Neural cell (in vitro differentiated cells): ENCODE results near the gene OR51E1. TPM values are rescaled to one million over a fixed set of nuclear protein-coding genes. Genes with fewer than 3 reads are reported as not detected.

Experiments used
- H2AFZ ChIP-seq: fragments of 200-600, 300-800 bp; sonication (generic), shearing (Covaris generic); 2 replicates; pipeline ENCODE4 v1.6.0; 2014; ENCODE audit warnings: low read depth, mild to moderate bottlenecking, antibody characterized with exemption, low read length, moderate library complexity
- H3F3A ChIP-seq: fragments of 200-600 bp; shearing (Covaris generic); 2 replicates; pipeline ENCODE4 v1.6.1; 2016; ENCODE audit warnings: mild to moderate bottlenecking, moderate library complexity, mixed read lengths, antibody characterized with exemption, low read length; ENCODE audit not compliant: insufficient read depth, poor library complexity, severe bottlenecking
- H3K27ac ChIP-seq: fragments of 200-600, 300-800 bp; sonication (generic), shearing (Covaris generic); 2 replicates; pipeline ENCODE4 v1.5.1; 2014; ENCODE audit warnings: mild to moderate bottlenecking, low read length, moderate library complexity
- H3K27me3 ChIP-seq: fragments of 300-800, 200-600 bp; sonication (generic), shearing (Covaris generic); 2 replicates; pipeline ENCODE4 v1.6.0; 2014; ENCODE audit warnings: mild to moderate bottlenecking, low read depth, low read length, moderate library complexity; ENCODE audit not compliant: insufficient read depth
- H3K36me3 ChIP-seq: fragments of 300-800, 200-600 bp; sonication (generic), shearing (Covaris generic); 2 replicates; pipeline ENCODE4 v1.5.1; 2014; ENCODE audit warnings: mild to moderate bottlenecking, antibody characterized with exemption, low read length, moderate library complexity; ENCODE audit not compliant: insufficient read depth
- H3K4me2 ChIP-seq: fragments of 300-800, 200-600 bp; sonication (generic), shearing (Covaris generic); 2 replicates; pipeline ENCODE4 v1.6.0; 2014; ENCODE audit warnings: mild to moderate bottlenecking, low read length
- H3K4me3 ChIP-seq: fragments of 300-800, 200-600 bp; sonication (generic), shearing (Covaris generic); 2 replicates; pipeline ENCODE4 v1.5.1; 2014; ENCODE audit warnings: mild to moderate bottlenecking, low read length, moderate library complexity
- H3K79me2 ChIP-seq: fragments of 200-600 bp; shearing (Covaris generic); replicated peaks from 2 replicates; pipeline ENCODE4 v1.6.0; 2014; ENCODE audit warnings: mild to moderate bottlenecking, low read length, moderate library complexity; ENCODE audit not compliant: insufficient read depth
- H3K9ac ChIP-seq: fragments of 300-800, 200-600 bp; sonication (generic), shearing (Covaris generic); 2 replicates; pipeline ENCODE4 v1.6.1; 2016; ENCODE audit warnings: mild to moderate bottlenecking, low read length, mixed read lengths
- H3K9me2 ChIP-seq: fragments of 200-600 bp; shearing (Covaris generic); 2 replicates; pipeline ENCODE4 v1.6.1; 2016; ENCODE audit warnings: mild to moderate bottlenecking, low read length, mixed read lengths; ENCODE audit not compliant: insufficient read depth
- H3K9me3 ChIP-seq: fragments of 200-600, 300-800 bp; sonication (generic), shearing (Covaris generic); 2 replicates; pipeline ENCODE4 v1.6.1; 2016; ENCODE audit warnings: mild to moderate bottlenecking, mixed run types, low read length, moderate library complexity, mixed read lengths
- H4K20me1 ChIP-seq: fragments of 200-600 bp; shearing (Covaris generic); 2 replicates; pipeline ENCODE4 v1.6.1; 2016; ENCODE audit warnings: mild to moderate bottlenecking, mixed run types; ENCODE audit not compliant: insufficient read depth
- EP300 ChIP-seq: fragments of 450-650 bp; conservative IDR thresholded peaks from 2 replicates; pipeline ENCODE4 v1.6.1; 2014; ENCODE audit warnings: antibody characterized with exemption, mild to moderate bottlenecking, moderate library complexity; ENCODE audit not compliant: poor library complexity, severe bottlenecking
- EZH2 ChIP-seq: fragments of 200-600, 300-800 bp; shearing (Covaris generic), sonication (generic); IDR thresholded peaks from 2 replicates; pipeline ENCODE4 v1.6.1; 2014; ENCODE audit warnings: antibody characterized with exemption, low read length, borderline replicate concordance, mild to moderate bottlenecking; ENCODE audit not compliant: insufficient read depth, poor library complexity, severe bottlenecking
- MXI1 ChIP-seq: fragments of 450-650 bp; conservative IDR thresholded peaks from 2 replicates; pipeline ENCODE4 v1.6.1; 2014; ENCODE audit warnings: antibody characterized with exemption, mild to moderate bottlenecking; ENCODE audit not compliant: poor library complexity, severe bottlenecking
- POLR2AphosphoS5 ChIP-seq: IDR thresholded peaks from 2 replicates; pipeline ENCODE4 v1.6.1; 2012
- RAD21 ChIP-seq: fragments of 450-650 bp; conservative IDR thresholded peaks from 2 replicates; pipeline ENCODE4 v1.6.1; 2014; ENCODE audit warnings: antibody characterized with exemption, mild to moderate bottlenecking, moderate library complexity
- SMC3 ChIP-seq: fragments of 450-650 bp; conservative IDR thresholded peaks from 2 replicates; pipeline ENCODE4 v1.6.1; 2014; ENCODE audit warnings: antibody characterized with exemption, mild to moderate bottlenecking, moderate library complexity; ENCODE audit not compliant: poor library complexity
- TAF1 ChIP-seq: IDR thresholded peaks from 2 replicates; pipeline ENCODE4 v1.6.1; 2012; ENCODE audit warnings: low read depth
- polyA plus RNA-seq: library from polyadenylated mRNA; depleted of rRNA; stranded (reverse); fragments of >200 nt; gene quantifications from 2 replicates; pipeline ENCODE4 v1.2.3, GENCODE V29; 2014
- TF ChIP-seq, protein P1 (sequence below): IDR thresholded peaks from 2 replicates; pipeline ENCODE4 v1.6.1; 2012; ENCODE audit warnings: borderline replicate concordance
- TF ChIP-seq, protein P2 (sequence below): fragments of 450-650 bp; IDR thresholded peaks from 2 replicates; pipeline ENCODE4 v1.5.1; 2014; ENCODE audit warnings: antibody characterized with exemption, mild to moderate bottlenecking, moderate library complexity; ENCODE audit not compliant: poor library complexity, severe bottlenecking

The OR51E1 gene
- polyA plus RNA-seq, 1 donor from 2014 or later, result not detected

DNA sequence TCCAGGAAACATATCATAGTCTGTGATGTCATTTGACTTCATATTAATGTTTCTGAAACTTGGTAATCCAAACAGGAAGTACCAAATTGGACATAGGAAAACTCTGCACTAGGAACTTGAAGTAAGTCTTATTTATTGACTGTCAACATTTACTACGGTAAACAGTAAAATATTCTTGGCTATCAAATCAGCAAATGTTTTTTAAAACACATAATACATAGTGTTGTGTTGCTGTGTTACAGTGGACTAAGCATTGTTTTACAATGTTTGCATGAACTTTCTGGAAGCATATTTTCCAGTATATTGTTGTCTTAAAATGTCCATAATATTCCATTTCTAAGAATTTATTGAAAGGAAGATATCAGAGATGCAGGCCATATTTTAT is 56.6 kb downstream of the OR51E1 start:
- Histone ChIP-seq H3K4me2 (no peak overlapping the region), H3K4me3 (no peak overlapping the region), H3K36me3 (no peaks in the 10 kb centered on the region), H3K27ac (no peak overlapping the region), H3K9me3 (no peaks in the 10 kb centered on the region), H3K27me3 (no peaks in the 10 kb centered on the region), H2AFZ (no peak overlapping the region), H3F3A (no peaks in the 10 kb centered on the region), H4K20me1 (no peaks in the 10 kb centered on the region), H3K79me2 (no peaks in the 10 kb centered on the region), H3K9ac (no peak overlapping the region), H3K9me2 (no peaks in the 10 kb centered on the region)
- TF ChIP-seq, protein P1, sequence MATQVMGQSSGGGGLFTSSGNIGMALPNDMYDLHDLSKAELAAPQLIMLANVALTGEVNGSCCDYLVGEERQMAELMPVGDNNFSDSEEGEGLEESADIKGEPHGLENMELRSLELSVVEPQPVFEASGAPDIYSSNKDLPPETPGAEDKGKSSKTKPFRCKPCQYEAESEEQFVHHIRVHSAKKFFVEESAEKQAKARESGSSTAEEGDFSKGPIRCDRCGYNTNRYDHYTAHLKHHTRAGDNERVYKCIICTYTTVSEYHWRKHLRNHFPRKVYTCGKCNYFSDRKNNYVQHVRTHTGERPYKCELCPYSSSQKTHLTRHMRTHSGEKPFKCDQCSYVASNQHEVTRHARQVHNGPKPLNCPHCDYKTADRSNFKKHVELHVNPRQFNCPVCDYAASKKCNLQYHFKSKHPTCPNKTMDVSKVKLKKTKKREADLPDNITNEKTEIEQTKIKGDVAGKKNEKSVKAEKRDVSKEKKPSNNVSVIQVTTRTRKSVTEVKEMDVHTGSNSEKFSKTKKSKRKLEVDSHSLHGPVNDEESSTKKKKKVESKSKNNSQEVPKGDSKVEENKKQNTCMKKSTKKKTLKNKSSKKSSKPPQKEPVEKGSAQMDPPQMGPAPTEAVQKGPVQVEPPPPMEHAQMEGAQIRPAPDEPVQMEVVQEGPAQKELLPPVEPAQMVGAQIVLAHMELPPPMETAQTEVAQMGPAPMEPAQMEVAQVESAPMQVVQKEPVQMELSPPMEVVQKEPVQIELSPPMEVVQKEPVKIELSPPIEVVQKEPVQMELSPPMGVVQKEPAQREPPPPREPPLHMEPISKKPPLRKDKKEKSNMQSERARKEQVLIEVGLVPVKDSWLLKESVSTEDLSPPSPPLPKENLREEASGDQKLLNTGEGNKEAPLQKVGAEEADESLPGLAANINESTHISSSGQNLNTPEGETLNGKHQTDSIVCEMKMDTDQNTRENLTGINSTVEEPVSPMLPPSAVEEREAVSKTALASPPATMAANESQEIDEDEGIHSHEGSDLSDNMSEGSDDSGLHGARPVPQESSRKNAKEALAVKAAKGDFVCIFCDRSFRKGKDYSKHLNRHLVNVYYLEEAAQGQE, result no peak
- no peak for TF ChIP-seq RAD21
- TF ChIP-seq MXI1, result no peak
- TF ChIP-seq, protein P2, sequence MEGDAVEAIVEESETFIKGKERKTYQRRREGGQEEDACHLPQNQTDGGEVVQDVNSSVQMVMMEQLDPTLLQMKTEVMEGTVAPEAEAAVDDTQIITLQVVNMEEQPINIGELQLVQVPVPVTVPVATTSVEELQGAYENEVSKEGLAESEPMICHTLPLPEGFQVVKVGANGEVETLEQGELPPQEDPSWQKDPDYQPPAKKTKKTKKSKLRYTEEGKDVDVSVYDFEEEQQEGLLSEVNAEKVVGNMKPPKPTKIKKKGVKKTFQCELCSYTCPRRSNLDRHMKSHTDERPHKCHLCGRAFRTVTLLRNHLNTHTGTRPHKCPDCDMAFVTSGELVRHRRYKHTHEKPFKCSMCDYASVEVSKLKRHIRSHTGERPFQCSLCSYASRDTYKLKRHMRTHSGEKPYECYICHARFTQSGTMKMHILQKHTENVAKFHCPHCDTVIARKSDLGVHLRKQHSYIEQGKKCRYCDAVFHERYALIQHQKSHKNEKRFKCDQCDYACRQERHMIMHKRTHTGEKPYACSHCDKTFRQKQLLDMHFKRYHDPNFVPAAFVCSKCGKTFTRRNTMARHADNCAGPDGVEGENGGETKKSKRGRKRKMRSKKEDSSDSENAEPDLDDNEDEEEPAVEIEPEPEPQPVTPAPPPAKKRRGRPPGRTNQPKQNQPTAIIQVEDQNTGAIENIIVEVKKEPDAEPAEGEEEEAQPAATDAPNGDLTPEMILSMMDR, result no peak
- TF ChIP-seq TAF1, result no peak
- TF ChIP-seq EZH2, result no peak
- no peak for TF ChIP-seq SMC3
- TF ChIP-seq POLR2AphosphoS5, result no peak
- no peak for TF ChIP-seq EP300

DNA sequence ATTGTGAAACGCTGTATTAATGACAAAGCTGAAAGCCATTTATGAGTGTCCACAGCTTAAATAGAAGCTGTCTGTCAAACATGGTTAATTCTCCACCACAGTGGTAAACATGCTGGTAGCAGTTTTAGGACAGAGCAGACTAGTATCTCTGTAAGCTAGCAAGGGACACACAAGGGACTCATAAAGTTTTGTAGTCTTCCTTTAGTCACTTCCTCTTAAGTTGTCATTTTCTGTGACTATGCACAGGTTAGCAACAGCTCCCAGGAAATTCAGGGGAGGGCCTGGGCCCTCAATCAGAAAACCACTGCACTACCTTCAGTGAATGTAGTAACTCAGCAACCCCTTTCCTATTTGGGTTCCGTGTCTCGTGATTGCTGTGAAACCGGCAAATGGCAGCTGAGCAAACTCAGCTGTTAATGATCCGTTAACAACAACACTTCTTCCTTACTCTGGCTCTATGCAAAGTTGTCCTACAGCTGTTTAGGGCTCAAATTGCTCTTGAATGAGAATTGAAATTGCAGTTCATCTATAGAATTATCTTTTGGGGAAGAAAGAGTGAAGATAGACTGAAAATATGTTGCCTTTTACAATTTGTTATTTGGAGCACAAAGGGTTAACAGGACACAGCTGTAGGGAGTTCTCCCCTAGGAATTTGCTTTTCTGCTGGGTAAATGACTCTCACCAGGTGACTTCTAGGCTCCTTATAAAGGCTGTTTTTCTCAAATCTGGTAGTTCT is 60.4 kb downstream of the OR51E1 start, which contains the start of gene MMP26:
Gene MMP26, plus strand, starts transcription at position 731 of the 736 bp plus-strand sequence.
- TF ChIP-seq POLR2AphosphoS5 (no peak), SMC3 (no peak), TAF1 (no peak), EP300 (no peak)
- H3K9me2 ChIP-seq, result no peaks in the 10 kb centered on the region
- H3K9ac ChIP-seq, result no peak within 1 kb of the TSS
- no peaks in the 10 kb centered on the region for H4K20me1 ChIP-seq
- H3K79me2 ChIP-seq, result no peaks in the 10 kb centered on the region
- no peaks in the 10 kb centered on the region for H3F3A ChIP-seq
- H2AFZ ChIP-seq, result no peak within 1 kb of the TSS
- H3K4me2 ChIP-seq, result no peak within 1 kb of the TSS
- H3K4me3 ChIP-seq, result no peak within 1 kb of the TSS
- no peak within 1 kb of the TSS for H3K27ac ChIP-seq
- no peaks in the 10 kb centered on the region for H3K36me3 ChIP-seq
- H3K9me3 ChIP-seq, result no peaks in the 10 kb centered on the region
- H3K27me3 ChIP-seq, result no peaks in the 10 kb centered on the region
